ENCODE data around the gene MYMX. TPM values are rescaled to one million over a fixed set of nuclear protein-coding genes. Genes with fewer than 3 reads are reported as not detected.

Gene MYMX
- total RNA-seq, 1 donor from 2014 or later = not detected

GRCh38 chr6:44245391-44245911 lies 28.7 kb downstream of the MYMX start:
- no peak for TF ChIP-seq CTCF (IDR thresholded peaks at IDR 0.05)
- peaks cover 19% of the 10 kb centered on the region for H3K36me3 Mint-ChIP-seq (ENCODE audit: unreplicated experiment)
- H3K27ac Mint-ChIP-seq (ENCODE audit: unreplicated experiment) = peak overlapping the region; percentile 62
- H3K27me3 Mint-ChIP-seq (ENCODE audit: unreplicated experiment) = no peaks in the 10 kb centered on the region
- no peaks in the 10 kb centered on the region for H3K9me3 Mint-ChIP-seq (ENCODE audit: unreplicated experiment)
- peaks cover 31% of the 10 kb centered on the region for H3K4me1 Mint-ChIP-seq (ENCODE audit: unreplicated experiment)
- H3K4me3 Mint-ChIP-seq (ENCODE audit: unreplicated experiment) = peak overlapping the region; percentile 93
- no peak for DNase-seq (ENCODE audit: extremely low spot score, unreplicated experiment)

GRCh38 chr6:44245912-44246662 lies 29.4 kb downstream of the MYMX start:
- Mint-ChIP-seq H3K27me3 (ENCODE audit: unreplicated experiment) (no peaks in the 10 kb centered on the region), H3K36me3 (ENCODE audit: unreplicated experiment) (peaks cover 25% of the 10 kb centered on the region), H3K27ac (ENCODE audit: unreplicated experiment) (peak overlapping the region; percentile 96), H3K4me3 (ENCODE audit: unreplicated experiment) (peak overlapping the region; percentile 93), H3K4me1 (ENCODE audit: unreplicated experiment) (peaks cover 31% of the 10 kb centered on the region), H3K9me3 (ENCODE audit: unreplicated experiment) (no peaks in the 10 kb centered on the region)
- peak; percentile 92 for DNase-seq (ENCODE audit: extremely low spot score, unreplicated experiment)
- TF ChIP-seq CTCF (IDR thresholded peaks at IDR 0.05) = peak; percentile 33

GRCh38 chr6:44246663-44247337 lies 30.1 kb downstream of the MYMX start, which contains the start of gene HSP90AB1:
Gene HSP90AB1 (plus strand): TSS chr6:44247101. CDS start chr6:44248630, 1,529 bp downstream.
- Mint-ChIP-seq H3K4me3 (ENCODE audit: unreplicated experiment) (peak within 1 kb of the TSS; percentile 93), H3K36me3 (ENCODE audit: unreplicated experiment) (peaks cover 32% of the 10 kb centered on the region), H3K27ac (ENCODE audit: unreplicated experiment) (peak within 1 kb of the TSS; percentile 96)

GRCh38 chr6:44247338-44248302 lies 30.9 kb downstream of the MYMX start:
- Mint-ChIP-seq H3K9me3 (ENCODE audit: unreplicated experiment) (no peaks in the 10 kb centered on the region), H3K4me3 (ENCODE audit: unreplicated experiment) (peak overlapping the region; percentile 93), H3K4me1 (ENCODE audit: unreplicated experiment) (peaks cover 31% of the 10 kb centered on the region), H3K27ac (ENCODE audit: unreplicated experiment) (peak overlapping the region; percentile 96), H3K36me3 (ENCODE audit: unreplicated experiment) (peaks cover 39% of the 10 kb centered on the region), H3K27me3 (ENCODE audit: unreplicated experiment) (no peaks in the 10 kb centered on the region)
- no peak for TF ChIP-seq CTCF (IDR thresholded peaks at IDR 0.05)
- DNase-seq (ENCODE audit: extremely low spot score, unreplicated experiment) = no peak

More at GRCh38 chr6:44246663-44247337, 30.1 kb downstream of the MYMX start, which contains the start of gene HSP90AB1:
- Mint-ChIP-seq H3K4me1 (ENCODE audit: unreplicated experiment) (peaks cover 31% of the 10 kb centered on the region), H3K27me3 (ENCODE audit: unreplicated experiment) (no peaks in the 10 kb centered on the region), H3K9me3 (ENCODE audit: unreplicated experiment) (no peaks in the 10 kb centered on the region)
- peak; percentile 96 for DNase-seq (ENCODE audit: extremely low spot score, unreplicated experiment)
- TF ChIP-seq CTCF (IDR thresholded peaks at IDR 0.05) = no peak
